H9 (cell line): ENCODE data around the gene SLCO4A1. TPM values are rescaled to one million over a fixed set of nuclear protein-coding genes. Genes with fewer than 3 reads are reported as not detected.

Source experiments
- DNase-seq: peaks from one replicate; pipeline ENCODE4 v3.0.0-alpha.2; 2017
- H2AFZ ChIP-seq: one replicate; pipeline ENCODE4 v1.6.1; 2013; ENCODE audit warnings: mild to moderate bottlenecking, low read length, control low read depth, moderate library complexity
- H2AK5ac ChIP-seq: 2 replicates; pipeline ENCODE4 v1.6.1; 2013; ENCODE audit warnings: low read length, control low read depth, mixed read lengths; ENCODE audit not compliant: insufficient read length
- H2BK120ac ChIP-seq: one replicate; pipeline ENCODE4 v1.6.1; 2013; ENCODE audit warnings: low read depth, mild to moderate bottlenecking, low read length, control low read depth, inconsistent platforms; ENCODE audit not compliant: poor library complexity, severe bottlenecking
- H2BK12ac ChIP-seq: 2 replicates; pipeline ENCODE4 v1.6.1; 2013; ENCODE audit warnings: low read length, control low read depth, mixed read lengths, low read depth; ENCODE audit not compliant: insufficient read length
- H2BK15ac ChIP-seq: 2 replicates; pipeline ENCODE4 v1.6.1; 2013; ENCODE audit warnings: low read depth, low read length, control low read depth
- H2BK20ac ChIP-seq: one replicate; pipeline ENCODE4 v1.6.1; 2013; ENCODE audit warnings: low read depth, mild to moderate bottlenecking, low read length, control low read depth, inconsistent platforms; ENCODE audit not compliant: poor library complexity, severe bottlenecking
- H2BK5ac ChIP-seq: 2 replicates; pipeline ENCODE4 v1.6.1; 2013; ENCODE audit warnings: low read length, control low read depth, mixed read lengths; ENCODE audit not compliant: insufficient read length
- H3K14ac ChIP-seq: 2 replicates; pipeline ENCODE4 v1.6.1; 2013; ENCODE audit warnings: low read length, control low read depth; ENCODE audit not compliant: insufficient read depth
- H3K18ac ChIP-seq: 2 replicates; pipeline ENCODE4 v1.6.1; 2013; ENCODE audit warnings: low read depth, mild to moderate bottlenecking, mixed read lengths, low read length, control low read depth; ENCODE audit not compliant: insufficient read length
- H3K23ac ChIP-seq: 2 replicates; pipeline ENCODE4 v1.6.1; 2013; ENCODE audit warnings: low read length, control low read depth, mixed read lengths, low read depth; ENCODE audit not compliant: insufficient read length
- H3K23me2 ChIP-seq: 2 replicates; pipeline ENCODE4 v1.6.1; 2013; ENCODE audit warnings: low read depth, mild to moderate bottlenecking, mixed read lengths, low read length, control low read depth; ENCODE audit not compliant: insufficient read length, poor library complexity, severe bottlenecking
- H3K27ac ChIP-seq: 2 replicates; pipeline ENCODE4 v1.5.1; 2013; ENCODE audit warnings: low read length, control low read depth, mixed read lengths, low read depth; ENCODE audit not compliant: insufficient read length
- H3K27me3 ChIP-seq: 2 replicates; pipeline ENCODE4 v1.6.1; 2013; ENCODE audit warnings: low read length, control low read depth, inconsistent platforms; ENCODE audit not compliant: insufficient read depth
- H3K4ac ChIP-seq: 2 replicates; pipeline ENCODE4 v1.6.1; 2013; ENCODE audit warnings: low read depth, mild to moderate bottlenecking, control low read depth, inconsistent platforms, low read length, moderate library complexity
- H3K4me1 ChIP-seq: 2 replicates; pipeline ENCODE4 v1.6.1; 2013; ENCODE audit warnings: low read length, control low read depth, inconsistent platforms; ENCODE audit not compliant: insufficient read depth
- H3K4me2 ChIP-seq: 2 replicates; pipeline ENCODE4 v1.6.1; 2013; ENCODE audit warnings: low read length, control low read depth, mixed read lengths; ENCODE audit not compliant: insufficient read length, insufficient read depth
- H3K56ac ChIP-seq: 2 replicates; pipeline ENCODE4 v1.6.1; 2013; ENCODE audit warnings: low read depth, mild to moderate bottlenecking, mixed read lengths, low read length, control low read depth; ENCODE audit not compliant: insufficient read length
- H3K79me1 ChIP-seq: 2 replicates; pipeline ENCODE4 v1.6.1; 2013; ENCODE audit warnings: low read depth, mild to moderate bottlenecking, moderate library complexity, low read length, control low read depth, inconsistent platforms; ENCODE audit not compliant: insufficient read depth, poor library complexity, severe bottlenecking
- H3K79me2 ChIP-seq: 2 replicates; pipeline ENCODE4 v1.6.1; 2013; ENCODE audit warnings: low read length, control low read depth, inconsistent platforms; ENCODE audit not compliant: insufficient read depth
- H3K9ac ChIP-seq: 2 replicates; pipeline ENCODE4 v1.6.1; 2013; ENCODE audit warnings: low read length, control low read depth, mixed read lengths; ENCODE audit not compliant: insufficient read length; ENCODE audit errors: extremely low read depth
- H3K9me3 ChIP-seq: one replicate; pipeline ENCODE4 v1.6.1; 2013; ENCODE audit warnings: low read depth, low read length, inconsistent platforms; ENCODE audit not compliant: control insufficient read depth
- H3T11ph ChIP-seq: one replicate; pipeline ENCODE4 v1.6.1; 2013; ENCODE audit warnings: mild to moderate bottlenecking, low read length, control low read depth, inconsistent platforms
- H4K20me1 ChIP-seq: one replicate; pipeline ENCODE4 v1.6.1; 2013; ENCODE audit not compliant: control insufficient read depth, insufficient read length, insufficient read depth
- H4K5ac ChIP-seq: 2 replicates; pipeline ENCODE4 v1.6.1; 2013; ENCODE audit warnings: low read depth, mild to moderate bottlenecking, mixed read lengths, low read length, control low read depth; ENCODE audit not compliant: insufficient read length
- H4K8ac ChIP-seq: replicated peaks from 2 replicates; pipeline ENCODE4 v1.6.1; 2013; ENCODE audit warnings: low read length, control low read depth, mixed read lengths, low read depth; ENCODE audit not compliant: insufficient read length
- H4K91ac ChIP-seq: 2 replicates; pipeline ENCODE4 v1.6.1; 2013; ENCODE audit warnings: low read depth, mild to moderate bottlenecking, moderate library complexity, mixed read lengths, low read length, control low read depth; ENCODE audit not compliant: insufficient read length
- H3K27ac Mint-ChIP-seq, 3 experiments: 2 replicates in 2 of 3; 3 replicates in 1 of 3; pipeline ENCODE4 v1.8.0; 2020 to 2021; ENCODE audit warnings: mixed read lengths in 3 of 3, mild to moderate bottlenecking in 1 of 3, moderate library complexity in 1 of 3
- H3K27me3 Mint-ChIP-seq: 2 replicates; pipeline ENCODE4 v1.8.0; 2021; ENCODE audit warnings: low read depth, mild to moderate bottlenecking, moderate library complexity, mixed read lengths
- H3K36me3 Mint-ChIP-seq, 3 experiments: 2 replicates in 2 of 3; 3 replicates in 1 of 3; pipeline ENCODE4 v1.8.0; 2020 to 2021; ENCODE audit warnings: low read depth in 3 of 3, mixed read lengths in 3 of 3; ENCODE audit not compliant: insufficient read depth in 1 of 3
- H3K4me1 Mint-ChIP-seq, 2 experiments: 2 replicates each; pipeline ENCODE4 v1.8.0; 2020; ENCODE audit warnings: mixed read lengths in 2 of 2
- H3K4me3 Mint-ChIP-seq, 2 experiments: 2 replicates in 1 of 2; 3 replicates in 1 of 2; pipeline ENCODE4 v1.8.0; 2020 to 2021; ENCODE audit warnings: mild to moderate bottlenecking in 2 of 2, mixed read lengths in 2 of 2, moderate library complexity in 1 of 2
- H3K9me3 Mint-ChIP-seq, 2 experiments: 2 replicates in 1 of 2; 3 replicates in 1 of 2; pipeline ENCODE4 v1.8.0; 2020; ENCODE audit warnings: mild to moderate bottlenecking in 2 of 2, mixed read lengths in 2 of 2, moderate library complexity in 1 of 2
- CTCF ChIP-seq: fragments of 200-600 bp; sonication (generic); conservative IDR thresholded peaks from 3 replicates; pipeline ENCODE4 v1.8.0; 2021; ENCODE audit warnings: antibody characterized with exemption, mild to moderate bottlenecking
- WGBS: extraction: QIAGEN DNeasy Blood & Tissue Kit; methylation state at CpG from one replicate; pipeline ENCODE4 v1.1.7; 2013; ENCODE audit warnings: missing lambda C conversion rate, low lambda C conversion rate, mixed read lengths; ENCODE audit not compliant: insufficient read length; ENCODE audit errors: extremely low coverage; 5-methylcytosine and 5-hydroxymethylcytosine counted together
- total RNA-seq: library from RNA; stranded (reverse); gene quantifications from 2 replicates; pipeline ENCODE4 v1.2.1, GENCODE V29; 2021

Gene SLCO4A1
- total RNA-seq, 1 experiment from 2014 or later = 9.4 TPM

- no peak overlapping the region for H2BK120ac ChIP-seq
- no peak overlapping the region for H2AK5ac ChIP-seq
- H3K18ac ChIP-seq = no peak overlapping the region
- no peaks in the 10 kb centered on the region for H3K4me1 ChIP-seq
- H2BK15ac ChIP-seq = no peak overlapping the region
- no peak overlapping the region for H3K27ac Mint-ChIP-seq
- H3K23me2 ChIP-seq = no peaks in the 10 kb centered on the region
- H3K9me3 Mint-ChIP-seq = peaks cover 11 to 13% of the 10 kb centered on the region in 2 experiments
- no peak overlapping the region for H3K4me3 Mint-ChIP-seq
- H4K8ac ChIP-seq = no peak overlapping the region
- H2BK5ac ChIP-seq = no peak overlapping the region
- no peak overlapping the region for H2AFZ ChIP-seq
- TF ChIP-seq CTCF = no peak
- H3K14ac ChIP-seq = no peak overlapping the region
- DNase-seq = no peak
- H3K27ac ChIP-seq = no peak overlapping the region
- H3K23ac ChIP-seq = no peak overlapping the region
- H3K4me1 Mint-ChIP-seq = no peaks in the 10 kb centered on the region
- H3T11ph ChIP-seq = no peak overlapping the region
- H3K36me3 Mint-ChIP-seq = peaks cover 2 to 11% (median 7%) of the 10 kb centered on the region in 3 experiments; a peak in 3 of 7 replicates
- no peak overlapping the region for H3K4ac ChIP-seq
- H4K5ac ChIP-seq = no peak overlapping the region
- H4K91ac ChIP-seq = no peak overlapping the region
- H3K9ac ChIP-seq = no peak overlapping the region
- WGBS = no CpG with 5 or more reads among the region's 9 CpGs
- no peaks in the 10 kb centered on the region for H3K27me3 ChIP-seq
- H2BK20ac ChIP-seq = no peak overlapping the region
- no peaks in the 10 kb centered on the region for H3K9me3 ChIP-seq
- H3K79me1 ChIP-seq = no peaks in the 10 kb centered on the region
- H3K27me3 Mint-ChIP-seq = peaks cover 15% of the 10 kb centered on the region
- H3K4me2 ChIP-seq = no peak overlapping the region
- no peak overlapping the region for H3K56ac ChIP-seq
- no peaks in the 10 kb centered on the region for H3K79me2 ChIP-seq
- no peaks in the 10 kb centered on the region for H4K20me1 ChIP-seq
- no peak overlapping the region for H2BK12ac ChIP-seq
These were observed 34.7 kb downstream of the SLCO4A1 start for GRCh38 chr20:62676976-62677375.
